Gastroesophageal sphincter (tissue), 3 donors: ENCODE results near the gene FAM43A.

Experiments
- POLR2A ChIP-seq, 2 donors: fragments of 450-650 bp; IDR thresholded peaks; one replicate each; pipeline ENCODE4 v1.6.1; 2017; ENCODE audit warnings: antibody characterized with exemption in 2 of 2, mild to moderate bottlenecking in 2 of 2, moderate library complexity in 1 of 2
- POLR2AphosphoS5 ChIP-seq: sonication (generic); formaldehyde crosslinking; IDR thresholded peaks from one replicate; pipeline ENCODE4 v1.6.1; 2017; ENCODE audit warnings: antibody characterized with exemption
- TF ChIP-seq, protein P1 (sequence below), 4 experiments: fragments of 200-600 bp in 2 of 4; fragments of 450-650 bp in 2 of 4; sonication (generic) in 1 of 4; IDR thresholded peaks; one replicate each; pipeline ENCODE4 v1.5.1; 2017 to 2019; ENCODE audit warnings: antibody characterized with exemption in 4 of 4, mild to moderate bottlenecking in 2 of 4, moderate library complexity in 2 of 4

DNA sequence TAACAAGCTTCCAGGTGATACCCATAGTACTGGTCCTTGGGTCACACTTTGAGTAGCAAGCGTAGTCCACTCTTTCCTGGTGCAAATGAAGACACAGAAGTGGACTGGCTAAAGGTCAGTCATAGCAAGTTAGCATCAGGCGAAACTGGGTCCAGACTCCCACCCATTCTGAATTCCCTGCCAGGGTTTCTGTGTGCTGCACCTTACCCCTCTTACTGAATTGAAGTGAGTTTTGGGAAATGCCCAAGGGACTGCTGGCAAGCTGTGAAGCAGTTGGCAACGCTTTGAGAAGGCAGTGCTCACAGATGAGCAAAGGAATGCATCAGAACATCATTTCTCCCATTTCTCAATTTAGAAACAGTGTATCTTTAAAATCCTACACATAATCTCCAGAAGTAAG is 11.9 kb upstream of the FAM43A start:
- TF ChIP-seq, protein P1, sequence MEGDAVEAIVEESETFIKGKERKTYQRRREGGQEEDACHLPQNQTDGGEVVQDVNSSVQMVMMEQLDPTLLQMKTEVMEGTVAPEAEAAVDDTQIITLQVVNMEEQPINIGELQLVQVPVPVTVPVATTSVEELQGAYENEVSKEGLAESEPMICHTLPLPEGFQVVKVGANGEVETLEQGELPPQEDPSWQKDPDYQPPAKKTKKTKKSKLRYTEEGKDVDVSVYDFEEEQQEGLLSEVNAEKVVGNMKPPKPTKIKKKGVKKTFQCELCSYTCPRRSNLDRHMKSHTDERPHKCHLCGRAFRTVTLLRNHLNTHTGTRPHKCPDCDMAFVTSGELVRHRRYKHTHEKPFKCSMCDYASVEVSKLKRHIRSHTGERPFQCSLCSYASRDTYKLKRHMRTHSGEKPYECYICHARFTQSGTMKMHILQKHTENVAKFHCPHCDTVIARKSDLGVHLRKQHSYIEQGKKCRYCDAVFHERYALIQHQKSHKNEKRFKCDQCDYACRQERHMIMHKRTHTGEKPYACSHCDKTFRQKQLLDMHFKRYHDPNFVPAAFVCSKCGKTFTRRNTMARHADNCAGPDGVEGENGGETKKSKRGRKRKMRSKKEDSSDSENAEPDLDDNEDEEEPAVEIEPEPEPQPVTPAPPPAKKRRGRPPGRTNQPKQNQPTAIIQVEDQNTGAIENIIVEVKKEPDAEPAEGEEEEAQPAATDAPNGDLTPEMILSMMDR (IDR thresholded peaks at IDR 0.05), result no peak
- TF ChIP-seq POLR2A (IDR thresholded peaks at IDR 0.05) (no peak), POLR2AphosphoS5 (no peak)
